Stimulated activated CD4-positive, alpha-beta T cell treated with anti-CD3 and anti-CD28 coated beads, Interleukin-1b, Interleukin-23, amount 100 ng/mL, for 48 hours (primary cell): ENCODE results near the gene MISP3.
A peak's percentile ranks its signal among the peaks of the same experiment; 100 is the strongest.

Source experiments
- DNase-seq: peaks from one replicate; pipeline ENCODE4 v3.0.0-alpha.2; 2020

Gene MISP3

DNA sequence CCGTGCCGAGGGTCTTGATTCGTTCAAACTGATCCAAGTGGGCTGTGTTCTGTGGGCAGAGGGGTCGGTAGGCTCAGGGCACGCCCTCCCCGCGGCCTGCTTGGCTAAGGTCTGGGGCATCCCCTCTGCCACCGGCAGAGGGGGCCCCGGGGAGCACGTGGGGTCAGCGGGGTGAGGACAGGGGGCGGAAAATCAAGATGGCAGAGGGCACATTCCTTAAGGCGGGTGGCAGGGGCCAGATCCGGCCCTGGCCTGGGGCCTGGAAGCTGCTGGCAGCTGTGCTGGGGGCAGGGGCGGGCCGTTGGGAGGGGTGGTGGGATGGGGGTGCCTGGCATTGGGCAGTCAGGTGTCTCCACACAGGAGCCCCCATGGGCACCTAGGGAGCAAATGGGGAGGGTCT lies 34.3 kb downstream of the MISP3 start:
- DNase-seq: no peak

- no peak for DNase-seq
Measured at GRCh38 chr19:14107581-14108461, 35.2 kb downstream of the MISP3 start.

DNA sequence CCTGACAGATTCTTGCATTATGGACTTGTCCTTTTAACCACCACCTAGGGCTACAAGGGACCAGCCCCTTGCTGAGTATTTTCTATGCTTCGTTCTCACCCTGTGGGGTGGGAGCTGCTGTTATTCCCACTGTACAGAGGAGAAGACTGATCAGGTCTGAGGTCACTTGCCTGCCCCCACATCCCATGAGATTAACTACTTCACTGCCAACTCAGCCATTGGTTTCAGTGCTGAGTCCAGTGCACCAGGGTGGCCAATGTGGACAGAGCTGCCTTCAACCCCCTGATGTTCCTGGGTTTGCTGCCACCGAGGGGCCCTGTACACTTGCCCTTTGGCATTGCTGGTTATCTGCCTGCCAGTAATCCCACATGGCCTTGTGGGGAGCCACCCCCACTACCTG lies 38.1 kb downstream of the MISP3 start:
- no peak for DNase-seq

DNA sequence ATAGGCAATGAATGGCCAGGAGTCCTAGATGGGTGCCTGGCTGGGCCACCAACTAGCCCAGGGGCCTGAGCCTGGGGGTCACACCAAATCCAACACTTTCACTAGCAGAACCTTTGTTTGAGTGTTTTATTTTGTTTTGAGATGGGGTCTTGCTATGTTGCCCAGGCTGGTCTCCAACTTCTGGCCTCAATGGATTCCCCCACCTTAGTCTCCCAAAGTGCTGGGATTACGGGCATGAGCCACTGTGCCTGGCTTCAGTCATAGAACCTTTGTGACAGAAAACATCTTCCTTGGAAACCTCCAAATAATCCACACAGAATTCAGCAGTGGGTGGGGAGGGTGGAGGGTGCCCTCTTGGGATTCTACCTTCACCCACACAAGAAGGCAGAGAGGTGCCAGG lies 38.9 kb downstream of the MISP3 start:
- DNase-seq: no peak

GRCh38 chr19:14112051-14112808 lies 39.6 kb downstream of the MISP3 start:
- DNase-seq: no peak

GRCh38 chr19:14112809-14113385 lies 40.3 kb downstream of the MISP3 start:
- DNase-seq: no peak

GRCh38 chr19:14113762-14114414 lies 41.3 kb downstream of the MISP3 start:
- DNase-seq: peak; percentile 73

GRCh38 chr19:14114439-14114838 lies 41.9 kb downstream of the MISP3 start:
- DNase-seq: no peak

DNA sequence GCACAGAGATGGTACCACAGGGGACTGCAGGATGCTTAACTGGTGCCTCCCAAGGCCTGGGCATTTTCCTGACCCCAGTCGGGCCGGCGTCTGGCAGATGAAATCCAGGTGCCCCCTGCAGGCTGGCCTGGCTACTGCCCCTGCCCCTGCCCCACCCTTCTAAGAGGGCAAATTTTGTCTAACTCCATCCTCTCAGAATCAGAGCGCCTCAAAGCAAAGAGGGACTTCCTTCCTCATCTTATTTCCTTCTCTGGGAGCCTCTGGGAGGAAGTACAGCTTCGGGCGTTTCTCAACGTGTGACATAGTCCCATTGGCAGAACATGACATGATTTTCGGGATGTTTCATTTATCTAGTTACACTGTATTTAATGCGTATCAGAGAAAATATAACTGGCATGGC lies 42.3 kb downstream of the MISP3 start:
- DNase-seq: peak; percentile 51

- no peak for DNase-seq
Measured at GRCh38 chr19:14115756-14116155, 43.2 kb downstream of the MISP3 start.

- no peak for DNase-seq
Measured at GRCh38 chr19:14116525-14116917, 43.9 kb downstream of the MISP3 start.

GRCh38 chr19:14116918-14117578 lies 44.5 kb downstream of the MISP3 start:
- no peak for DNase-seq

DNA sequence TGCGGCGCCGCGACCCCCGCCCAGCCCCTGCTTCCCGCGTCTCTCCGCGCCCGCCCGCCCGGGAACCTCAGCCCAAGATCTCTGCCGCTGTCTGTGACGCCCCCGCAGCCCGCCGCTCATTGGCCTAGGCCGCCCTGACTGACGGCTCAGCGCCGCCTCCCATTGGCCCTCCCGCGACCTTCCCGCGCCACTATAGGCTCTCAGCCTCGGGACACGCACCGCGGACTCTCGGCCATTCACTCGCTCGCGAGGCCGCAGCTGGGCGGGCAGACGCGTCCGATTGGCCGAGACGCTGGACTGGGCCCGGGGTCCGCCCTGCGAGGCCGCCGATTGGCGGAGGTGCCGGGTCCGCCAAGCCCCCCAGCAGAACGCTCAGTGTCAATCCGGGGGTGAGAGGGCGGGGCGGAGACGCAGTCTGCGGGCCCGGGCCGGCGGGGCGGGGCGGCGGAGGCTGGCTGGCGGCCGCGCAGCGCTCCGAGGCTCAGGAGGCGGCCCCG lies 45.1 kb downstream of the MISP3 start, which contains the start of gene PRKACA:
TSS of gene PRKACA (minus strand) at position 95 of the 497 bp plus-strand sequence. CDS start 215 bp downstream, outside the sequence.
- DNase-seq: peak; percentile 99

DNA sequence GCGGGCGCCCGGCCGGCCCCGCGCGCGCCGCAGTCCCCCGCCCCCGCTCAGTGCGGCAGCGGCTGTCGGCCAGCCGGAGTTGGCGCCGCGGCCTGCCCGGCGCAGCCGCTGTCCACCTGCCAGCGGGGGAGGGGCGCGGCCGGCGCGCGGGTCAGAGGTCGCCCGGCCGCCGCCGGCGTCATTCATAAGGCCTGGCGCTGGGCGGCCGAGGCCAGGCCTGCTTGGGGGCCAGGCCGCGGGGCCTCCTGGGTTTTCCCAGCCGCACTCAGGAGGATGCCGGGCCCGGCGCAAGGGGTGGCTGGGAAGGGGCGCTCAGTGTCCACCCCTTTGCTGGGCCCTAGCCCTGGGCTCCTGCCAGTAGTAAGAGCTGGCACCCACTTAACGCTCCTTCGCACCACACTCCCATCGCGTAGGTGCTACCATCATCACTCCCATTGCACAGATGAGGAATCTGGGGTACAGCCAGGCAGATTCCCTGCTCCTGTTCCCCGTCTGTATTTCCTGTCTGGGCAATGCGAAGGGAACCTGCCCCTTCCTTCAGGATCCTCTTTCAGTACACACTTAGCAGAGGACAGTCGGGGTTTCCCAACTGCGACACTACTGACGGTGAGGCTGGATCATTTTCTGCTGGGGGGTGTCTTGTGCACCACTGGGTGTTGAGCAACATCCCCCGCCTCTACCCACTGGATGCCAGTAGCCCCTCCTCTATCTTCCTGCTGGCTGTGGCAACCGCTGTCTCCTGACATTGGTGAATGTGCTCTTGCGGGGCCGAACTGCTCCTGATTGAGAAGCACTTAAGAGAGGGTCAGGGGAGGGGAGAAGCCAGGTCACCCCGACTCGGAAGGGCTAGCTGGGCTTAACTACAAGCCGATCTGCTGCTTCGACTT lies 45.8 kb downstream of the MISP3 start:
- DNase-seq: peak; percentile 17

DNA sequence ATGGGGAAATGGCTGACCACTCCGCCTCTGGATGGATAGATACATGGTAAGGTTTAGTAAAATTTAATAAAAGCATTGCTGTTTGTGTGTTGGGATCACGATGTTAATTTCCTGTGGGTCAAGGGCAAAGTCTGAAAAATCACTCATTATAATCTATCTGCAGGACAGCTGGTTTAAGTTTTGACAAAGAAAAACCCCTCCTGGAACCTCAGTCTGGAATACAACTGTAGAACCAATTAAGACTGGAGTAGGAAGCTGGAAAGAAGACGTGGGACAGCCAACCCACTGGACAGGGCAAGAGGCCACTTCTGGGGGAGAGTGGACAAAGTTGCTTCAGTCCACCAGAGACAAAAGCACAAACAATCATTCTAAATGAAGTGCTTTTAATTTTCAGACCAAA lies 46.6 kb downstream of the MISP3 start:
- no peak for DNase-seq

GRCh38 chr19:14119644-14120496 lies 47.3 kb downstream of the MISP3 start:
- DNase-seq: no peak

DNA sequence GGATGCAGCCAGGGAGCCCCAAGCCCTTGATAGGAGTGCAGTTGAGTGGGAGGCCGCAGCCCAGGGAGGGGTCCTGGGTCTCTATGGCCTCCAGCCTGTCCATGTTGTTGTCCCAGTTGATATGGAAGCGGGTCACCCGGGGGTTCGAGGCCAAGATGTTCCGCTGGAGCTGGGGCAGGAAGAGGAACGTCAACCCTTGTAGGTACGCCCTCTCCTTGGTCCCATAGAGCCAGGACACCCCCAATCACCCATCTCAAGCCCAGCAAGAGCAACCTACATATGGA lies 47.9 kb downstream of the MISP3 start:
- no peak for DNase-seq

DNA sequence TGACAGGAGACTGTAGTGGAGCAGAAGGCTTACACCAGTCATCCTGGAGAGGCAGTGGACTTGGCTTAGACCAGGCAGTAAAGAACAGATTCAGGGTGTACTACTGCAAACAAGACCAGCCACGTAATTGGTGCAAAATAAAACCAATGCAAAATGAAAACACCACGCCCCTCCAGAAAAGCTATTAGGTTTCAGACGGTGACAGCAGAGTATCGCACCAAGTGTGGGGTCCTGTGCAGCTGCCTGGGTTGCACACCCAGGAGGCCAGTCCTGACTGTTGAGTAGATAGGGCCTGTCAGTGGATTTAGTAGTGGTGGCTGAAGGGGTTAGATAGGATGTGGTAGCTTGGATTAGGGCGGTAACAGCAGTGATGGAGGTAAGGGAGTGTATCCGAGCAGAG lies 50.3 kb downstream of the MISP3 start:
- DNase-seq: no peak
